KMS-11 (cell line): Measurements from ENCODE around the gene UNC13A.

Experiments
- H2AFZ ChIP-seq: fragments of 200-600 bp; sonication (generic); 2 replicates; pipeline ENCODE4 v1.6.1; 2016; ENCODE audit warnings: antibody characterized with exemption, mixed run types, low read depth
- H3K27ac ChIP-seq: fragments of 200-600 bp; sonication (generic); 2 replicates; pipeline ENCODE4 v1.6.1; 2016; ENCODE audit warnings: mild to moderate bottlenecking, mixed run types
- H3K27me3 ChIP-seq: fragments of 200-600 bp; sonication (generic); 2 replicates; pipeline ENCODE4 v1.6.1; 2017; ENCODE audit warnings: mild to moderate bottlenecking, low read depth, mixed run types, moderate library complexity; ENCODE audit not compliant: insufficient read depth
- H3K36me3 ChIP-seq: fragments of 200-600 bp; sonication (generic); 2 replicates; pipeline ENCODE4 v1.6.1; 2017; ENCODE audit warnings: mild to moderate bottlenecking, mixed run types; ENCODE audit not compliant: insufficient read depth
- H3K4me1 ChIP-seq: fragments of 200-600 bp; sonication (generic); 2 replicates; pipeline ENCODE4 v1.6.1; 2016; ENCODE audit warnings: mild to moderate bottlenecking, low read depth, mixed run types; ENCODE audit not compliant: poor library complexity, severe bottlenecking
- H3K4me2 ChIP-seq: fragments of 200-600 bp; sonication (generic); 2 replicates; pipeline ENCODE4 v1.7.0; 2016; ENCODE audit warnings: mild to moderate bottlenecking, mixed run types
- H3K4me3 ChIP-seq: fragments of 200-600 bp; sonication (generic); IDR thresholded peaks from 2 replicates; pipeline ENCODE4 v1.6.1; 2017; ENCODE audit warnings: low read depth, low read length, mixed read lengths; ENCODE audit not compliant: insufficient read depth
- H3K79me2 ChIP-seq: fragments of 200-600 bp; sonication (generic); 2 replicates; pipeline ENCODE4 v1.6.1; 2016; ENCODE audit warnings: low read depth, mixed run types; ENCODE audit not compliant: insufficient read depth
- H3K9ac ChIP-seq: fragments of 200-600 bp; sonication (generic); 2 replicates; pipeline ENCODE4 v1.6.1; 2016; ENCODE audit warnings: mild to moderate bottlenecking, mixed run types
- H4K20me1 ChIP-seq: fragments of 200-600 bp; sonication (generic); 2 replicates; pipeline ENCODE4 v1.6.1; 2016; ENCODE audit warnings: mild to moderate bottlenecking, mixed run types; ENCODE audit not compliant: insufficient read depth
- CTCF ChIP-seq: fragments of 200-600 bp; sonication (generic); conservative IDR thresholded peaks from 2 replicates; pipeline ENCODE4 v1.6.1; 2017; ENCODE audit warnings: low read depth, mild to moderate bottlenecking, antibody characterized with exemption, low read length, moderate library complexity, mixed read lengths

UNC13A gene

GRCh38 chr19:17627161-17627560, 61.0 kb downstream of the UNC13A start:
- Histone ChIP-seq H3K27ac (no peak overlapping the region), H2AFZ (no peak overlapping the region), H3K4me2 (no peak overlapping the region), H3K27me3 (peaks cover 32% of the 10 kb centered on the region), H3K4me3 (no peak overlapping the region), H4K20me1 (no peaks in the 10 kb centered on the region), H3K4me1 (no peaks in the 10 kb centered on the region), H3K9ac (no peak overlapping the region), H3K36me3 (no peaks in the 10 kb centered on the region), H3K79me2 (no peaks in the 10 kb centered on the region)
- TF ChIP-seq CTCF = no peak

DNA sequence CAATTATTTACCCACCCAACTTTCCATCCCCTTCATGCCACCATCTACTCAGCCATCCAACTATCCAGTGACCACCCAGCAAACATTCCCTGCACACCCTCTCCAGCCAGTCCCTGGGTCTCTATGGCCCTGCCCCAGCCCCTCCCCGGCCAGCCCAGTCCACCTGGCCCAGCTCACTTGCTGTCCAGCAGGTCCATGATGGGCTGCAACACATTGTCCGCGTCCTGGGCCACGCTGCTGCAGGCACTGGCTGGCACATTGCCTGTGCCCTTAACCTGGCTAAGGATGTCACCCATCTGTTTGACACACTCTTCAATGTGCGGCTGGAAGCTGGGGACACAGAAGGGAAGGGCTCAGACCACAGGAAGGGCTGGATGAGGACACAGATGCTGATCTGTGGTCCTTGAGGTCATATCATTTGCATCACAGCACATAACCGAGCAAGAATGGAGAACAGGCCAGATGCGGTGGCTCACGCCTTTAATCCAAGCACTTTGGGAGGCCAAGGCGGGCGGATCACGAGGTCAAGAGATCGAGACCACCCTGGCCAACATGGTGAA, 61.6 kb downstream of the UNC13A start:
- no peaks in the 10 kb centered on the region for H3K79me2 ChIP-seq
- H3K27ac ChIP-seq = no peak overlapping the region
- no peak for TF ChIP-seq CTCF
- no peak overlapping the region for H2AFZ ChIP-seq
- H3K36me3 ChIP-seq = no peaks in the 10 kb centered on the region
- H3K27me3 ChIP-seq = peaks cover 29% of the 10 kb centered on the region; the same call in 1 of the 2 replicates
- H3K4me3 ChIP-seq = no peak overlapping the region
- no peaks in the 10 kb centered on the region for H3K4me1 ChIP-seq
- no peak overlapping the region for H3K9ac ChIP-seq
- H4K20me1 ChIP-seq = no peaks in the 10 kb centered on the region
- no peak overlapping the region for H3K4me2 ChIP-seq

GRCh38 chr19:17625980-17626379, 62.2 kb downstream of the UNC13A start:
- H2AFZ ChIP-seq = no peak overlapping the region
- no peak overlapping the region for H3K4me2 ChIP-seq
- H4K20me1 ChIP-seq = no peaks in the 10 kb centered on the region
- H3K4me1 ChIP-seq = no peaks in the 10 kb centered on the region
- H3K36me3 ChIP-seq = no peaks in the 10 kb centered on the region
- H3K4me3 ChIP-seq = no peak overlapping the region
- no peaks in the 10 kb centered on the region for H3K79me2 ChIP-seq
- H3K9ac ChIP-seq = no peak overlapping the region
- H3K27me3 ChIP-seq = peaks cover 29% of the 10 kb centered on the region; the same call in 1 of the 2 replicates
- H3K27ac ChIP-seq = no peak overlapping the region
- no peak for TF ChIP-seq CTCF

DNA sequence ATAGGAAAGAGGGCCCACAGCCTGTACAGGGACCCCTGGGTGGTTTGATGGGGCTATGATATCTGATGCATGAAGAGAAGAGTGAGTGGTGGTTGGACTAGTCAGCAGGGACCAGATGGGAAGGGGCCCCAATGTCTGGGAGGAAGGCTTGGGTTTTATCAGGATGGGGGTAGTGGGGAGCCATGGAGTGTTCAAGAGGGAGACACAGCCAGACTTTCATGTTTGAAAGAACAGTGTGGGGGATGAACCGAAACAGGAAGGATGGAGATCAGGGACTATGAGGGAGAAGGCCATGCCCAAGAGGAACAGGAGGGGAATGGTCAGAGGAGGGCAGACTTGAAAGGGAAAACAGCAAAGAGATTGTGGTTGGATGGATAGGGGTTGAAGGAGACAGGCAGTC, 63.1 kb downstream of the UNC13A start:
- H4K20me1 ChIP-seq = no peaks in the 10 kb centered on the region
- H3K79me2 ChIP-seq = no peaks in the 10 kb centered on the region
- no peak overlapping the region for H3K27ac ChIP-seq
- no peak for TF ChIP-seq CTCF
- H3K4me3 ChIP-seq = no peak overlapping the region
- no peaks in the 10 kb centered on the region for H3K36me3 ChIP-seq
- H3K4me2 ChIP-seq = no peak overlapping the region
- H3K4me1 ChIP-seq = no peaks in the 10 kb centered on the region
- H3K27me3 ChIP-seq = peaks cover 21% of the 10 kb centered on the region; the same call in 1 of the 2 replicates
- H3K9ac ChIP-seq = no peak overlapping the region
- H2AFZ ChIP-seq = no peak overlapping the region
